AG04450 (cell line): ENCODE data around the gene MASP1. TPM values are rescaled to one million over a fixed set of nuclear protein-coding genes. Genes with fewer than 3 reads are reported as not detected.

Experiments
- CTCF ChIA-PET: fragments of 300-600, 350-600 bp; formaldehyde crosslinking; extraction: SDS; loops from one replicate; lab custom pipeline; 2022; ENCODE audit warnings: antibody characterized with exemption, inconsistent platforms; lab: Charles Lee
- POLR2A ChIA-PET: fragments of 350-600 bp; formaldehyde crosslinking; extraction: SDS; loops from one replicate; lab custom pipeline; 2021; ENCODE audit warnings: antibody characterized with exemption, inconsistent platforms; lab: Yijun Ruan, JAX
- DNase-seq: peaks from one replicate; pipeline ENCODE4 v3.0.0-alpha.2; 2011; ENCODE audit warnings: low read depth, low spot score
- H3K27ac ChIP-seq: one replicate; pipeline ENCODE4 v1.5.1; 2012; ENCODE audit warnings: low read depth, low read length, control low read depth
- H3K27me3 ChIP-seq: one replicate; pipeline ENCODE4 v1.6.0; 2012; ENCODE audit warnings: low read length; ENCODE audit not compliant: control insufficient read depth, insufficient read depth
- H3K4me3 ChIP-seq: 2 replicates; pipeline ENCODE4 v1.5.1; 2011; ENCODE audit warnings: mild to moderate bottlenecking, low read depth, low read length, control low read depth
- H3K9me3 ChIP-seq: 2 replicates; pipeline ENCODE4 v1.5.1; 2012; ENCODE audit warnings: low read length; ENCODE audit not compliant: control insufficient read depth, insufficient read depth
- CTCF ChIP-seq: IDR thresholded peaks from 2 replicates; pipeline ENCODE4 v1.5.1; 2011; ENCODE audit warnings: low read depth, low read length, control low read depth, inconsistent platforms
- polyA plus RNA-seq: library from polyadenylated mRNA; depleted of rRNA; stranded (reverse); fragments of >200 nt; gene quantifications from 2 replicates; pipeline ENCODE4 v1.2.3, GENCODE V29; 2011

The MASP1 gene
- polyA plus RNA-seq, 1 experiment = 80.7 TPM

- CTCF ChIA-PET = interaction anchor here (0.6 kb wide), 1 partner anchor 33 kb away, joined by 8 read pairs; no protein-coding TSS in a partner anchor
- no peak overlapping the region for H3K27ac ChIP-seq
- no peak for DNase-seq
- H3K4me3 ChIP-seq = no peak overlapping the region
- POLR2A ChIA-PET = no interaction called here
- no peak for TF ChIP-seq CTCF
- H3K27me3 ChIP-seq = peaks cover 21% of the 10 kb centered on the region
- peaks cover 4% of the 10 kb centered on the region; the same call in 1 of the 2 replicates for H3K9me3 ChIP-seq
Observed at GRCh38 chr3:187198490-187198889, 93.0 kb downstream of the MASP1 start.

- CTCF ChIA-PET = no interaction called here
- Histone ChIP-seq H3K4me3 (no peak within 1 kb of the TSS), H3K27ac (no peak within 1 kb of the TSS), H3K9me3 (peaks cover 4% of the 10 kb centered on the region; the same call in 1 of the 2 replicates), H3K27me3 (peaks cover 13% of the 10 kb centered on the region)
- TF ChIP-seq CTCF = no peak
- DNase-seq = no peak
- POLR2A ChIA-PET = no interaction called here
Observed at GRCh38 chr3:187197335-187197649, 94.2 kb downstream of the MASP1 start, which contains the start of gene RTP1. Gene RTP1 (plus strand): TSS chr3:187197486. CDS start chr3:187197516, 30 bp downstream.

GRCh38 chr3:187196573-187197334 lies 94.8 kb downstream of the MASP1 start:
- no peak overlapping the region for H3K27ac ChIP-seq
- H3K9me3 ChIP-seq = peaks cover 4% of the 10 kb centered on the region; the same call in 1 of the 2 replicates
- CTCF ChIA-PET = no interaction called here
- POLR2A ChIA-PET = no interaction called here
- no peak for TF ChIP-seq CTCF
- DNase-seq = no peak
- H3K27me3 ChIP-seq = peaks cover 9% of the 10 kb centered on the region
- no peak overlapping the region for H3K4me3 ChIP-seq

- Histone ChIP-seq H3K27me3 (no peaks in the 10 kb centered on the region), H3K27ac (no peak overlapping the region), H3K9me3 (no peaks in the 10 kb centered on the region), H3K4me3 (no peak overlapping the region)
- POLR2A ChIA-PET = interaction anchor here (0.7 kb wide), 1 partner anchor 9 kb away, joined by 3 read pairs; no protein-coding TSS in a partner anchor
- no peak for TF ChIP-seq CTCF
- CTCF ChIA-PET = interaction anchor here (1.0 to 2.3 kb wide), 2 partner anchors 27 to 28 kb away, joined by 3 to 8 read pairs; no protein-coding TSS in a partner anchor
- no peak for DNase-seq
Observed at GRCh38 chr3:187193181-187193580, 98.4 kb downstream of the MASP1 start.

- ChIA-PET POLR2A (interaction anchor here (0.7 kb wide), 1 partner anchor 605 kb away, joined by 6 read pairs; no protein-coding TSS in a partner anchor), CTCF (interaction anchor here (0.5 to 2.4 kb wide), 7 partner anchors 11 to 527 kb away, joined by 3 to 9 read pairs (median 3); partner anchors contain the start of gene RPL39L)
- Histone ChIP-seq H3K27me3 (no peaks in the 10 kb centered on the region), H3K27ac (no peak overlapping the region), H3K4me3 (no peak overlapping the region), H3K9me3 (no peaks in the 10 kb centered on the region)
- no peak for DNase-seq
- TF ChIP-seq CTCF = no peak
Observed at GRCh38 chr3:187191271-187191670, 100.3 kb downstream of the MASP1 start.
